GM12865 (cell line): ENCODE data around the gene INSIG1.

Experiments used
- DNase-seq: peaks from one replicate; pipeline ENCODE4 v3.0.0; 2010; ENCODE audit warnings: low read depth
- H3K4me3 ChIP-seq: 2 replicates; pipeline ENCODE4 v1.5.1; 2011; ENCODE audit warnings: mild to moderate bottlenecking, low read depth, low read length, control low read depth
- TF ChIP-seq, protein P1 (sequence below): IDR thresholded peaks from 2 replicates; pipeline ENCODE4 v1.5.1; 2011; ENCODE audit warnings: low read length, control low read depth, low read depth, inconsistent platforms; ENCODE audit not compliant: insufficient read depth; ENCODE audit errors: missing control alignments

The INSIG1 gene

DNA sequence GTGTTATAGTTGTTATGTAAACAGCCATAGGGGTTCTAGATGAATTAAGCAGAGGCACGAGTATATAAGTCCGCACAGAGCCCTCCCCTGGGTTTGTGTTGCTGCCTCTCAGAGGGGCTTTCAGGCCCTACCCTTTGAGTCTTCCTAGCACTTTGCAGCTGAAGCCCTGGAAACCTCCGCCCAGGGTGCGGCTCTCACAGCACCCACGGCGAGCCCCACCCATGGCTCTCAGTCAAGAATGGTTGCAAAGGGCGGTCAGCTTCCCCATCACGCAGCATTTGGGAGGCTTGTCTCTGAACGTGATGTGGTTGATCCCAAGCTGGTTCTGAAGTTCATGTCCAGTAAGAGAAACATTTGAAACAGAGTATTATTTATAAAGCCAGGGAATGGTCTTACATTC is 18.8 kb upstream of the INSIG1 start:
- DNase-seq, result no peak
- TF ChIP-seq, protein P1, sequence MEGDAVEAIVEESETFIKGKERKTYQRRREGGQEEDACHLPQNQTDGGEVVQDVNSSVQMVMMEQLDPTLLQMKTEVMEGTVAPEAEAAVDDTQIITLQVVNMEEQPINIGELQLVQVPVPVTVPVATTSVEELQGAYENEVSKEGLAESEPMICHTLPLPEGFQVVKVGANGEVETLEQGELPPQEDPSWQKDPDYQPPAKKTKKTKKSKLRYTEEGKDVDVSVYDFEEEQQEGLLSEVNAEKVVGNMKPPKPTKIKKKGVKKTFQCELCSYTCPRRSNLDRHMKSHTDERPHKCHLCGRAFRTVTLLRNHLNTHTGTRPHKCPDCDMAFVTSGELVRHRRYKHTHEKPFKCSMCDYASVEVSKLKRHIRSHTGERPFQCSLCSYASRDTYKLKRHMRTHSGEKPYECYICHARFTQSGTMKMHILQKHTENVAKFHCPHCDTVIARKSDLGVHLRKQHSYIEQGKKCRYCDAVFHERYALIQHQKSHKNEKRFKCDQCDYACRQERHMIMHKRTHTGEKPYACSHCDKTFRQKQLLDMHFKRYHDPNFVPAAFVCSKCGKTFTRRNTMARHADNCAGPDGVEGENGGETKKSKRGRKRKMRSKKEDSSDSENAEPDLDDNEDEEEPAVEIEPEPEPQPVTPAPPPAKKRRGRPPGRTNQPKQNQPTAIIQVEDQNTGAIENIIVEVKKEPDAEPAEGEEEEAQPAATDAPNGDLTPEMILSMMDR, result no peak
- no peak overlapping the region for H3K4me3 ChIP-seq

DNA sequence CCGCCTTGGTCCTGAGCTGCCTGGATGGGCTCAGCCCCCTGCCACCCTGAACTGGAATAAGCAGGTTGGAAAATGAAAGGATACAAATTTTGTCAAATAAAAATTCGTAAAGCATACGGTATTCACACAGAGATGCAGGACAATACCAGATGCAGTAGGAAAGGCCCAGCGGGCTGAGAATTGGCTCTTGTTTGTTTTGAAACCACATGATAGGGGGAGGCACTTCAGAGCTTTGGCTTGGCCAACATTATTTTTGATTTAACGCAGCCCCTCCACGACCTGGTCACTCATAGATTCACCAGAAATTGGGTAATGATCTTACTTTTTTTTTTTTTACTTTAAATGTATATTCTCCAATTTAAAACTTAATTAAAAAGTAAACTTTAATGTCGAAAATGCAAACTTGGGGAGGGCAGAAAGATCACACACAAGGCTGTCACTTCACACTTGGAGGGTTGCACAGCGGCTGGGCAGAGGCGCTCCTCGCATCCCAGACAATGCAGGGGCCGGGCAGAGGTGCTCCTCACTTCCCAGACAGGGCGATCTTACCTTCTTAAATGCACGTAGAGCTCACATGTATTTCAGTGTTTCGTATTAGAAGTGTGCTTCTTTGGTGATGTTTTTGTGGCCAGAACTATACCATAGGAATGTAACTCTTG is 17.8 kb upstream of the INSIG1 start:
- TF ChIP-seq, protein P1, result no peak
- no peak for DNase-seq
- no peak overlapping the region for H3K4me3 ChIP-seq

DNA sequence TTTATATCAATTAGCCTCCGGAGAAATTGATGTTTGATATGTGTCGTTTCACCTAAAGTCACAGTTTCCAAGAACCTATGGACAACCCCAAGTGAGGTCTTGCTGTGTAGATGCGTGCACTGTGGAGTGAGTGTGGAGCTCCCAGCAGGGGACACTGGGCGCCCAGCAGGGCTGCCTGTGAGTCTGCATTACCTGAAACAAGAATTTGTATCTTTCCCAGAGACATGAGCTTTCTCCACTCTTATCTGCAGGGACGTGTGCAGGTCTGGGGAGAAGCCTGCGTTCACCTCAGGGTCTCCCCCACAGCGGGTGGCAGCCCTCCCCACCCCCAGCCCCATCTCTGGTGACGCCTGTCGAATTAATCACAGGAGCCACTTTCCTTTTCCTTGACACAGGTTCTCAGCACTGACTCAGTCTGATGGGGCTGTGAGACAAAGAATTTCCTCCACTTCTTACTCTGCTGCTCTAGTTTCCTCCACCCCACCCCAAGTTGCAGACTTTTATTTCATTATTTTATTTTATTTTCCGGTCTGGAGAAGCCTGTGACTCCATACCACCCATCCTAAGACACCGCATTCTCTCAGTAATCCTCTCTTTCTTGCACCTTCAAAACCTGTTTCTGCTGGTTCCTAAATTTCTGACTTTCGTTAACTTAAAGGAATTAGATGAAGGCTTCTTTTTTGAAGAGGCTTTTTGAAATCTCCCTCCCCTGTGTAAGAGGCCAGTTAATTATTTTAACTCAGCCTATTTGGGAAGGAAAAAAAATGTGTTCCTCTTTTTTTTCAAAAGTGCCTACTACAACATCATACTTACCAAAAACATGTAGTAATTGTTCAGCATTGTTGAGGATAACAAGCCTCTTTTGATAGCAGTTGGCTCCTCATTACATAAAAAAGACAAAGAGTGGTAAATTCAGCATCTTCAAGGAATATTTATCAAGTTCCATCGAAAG is 17.0 kb upstream of the INSIG1 start:
- DNase-seq, result no peak

DNA sequence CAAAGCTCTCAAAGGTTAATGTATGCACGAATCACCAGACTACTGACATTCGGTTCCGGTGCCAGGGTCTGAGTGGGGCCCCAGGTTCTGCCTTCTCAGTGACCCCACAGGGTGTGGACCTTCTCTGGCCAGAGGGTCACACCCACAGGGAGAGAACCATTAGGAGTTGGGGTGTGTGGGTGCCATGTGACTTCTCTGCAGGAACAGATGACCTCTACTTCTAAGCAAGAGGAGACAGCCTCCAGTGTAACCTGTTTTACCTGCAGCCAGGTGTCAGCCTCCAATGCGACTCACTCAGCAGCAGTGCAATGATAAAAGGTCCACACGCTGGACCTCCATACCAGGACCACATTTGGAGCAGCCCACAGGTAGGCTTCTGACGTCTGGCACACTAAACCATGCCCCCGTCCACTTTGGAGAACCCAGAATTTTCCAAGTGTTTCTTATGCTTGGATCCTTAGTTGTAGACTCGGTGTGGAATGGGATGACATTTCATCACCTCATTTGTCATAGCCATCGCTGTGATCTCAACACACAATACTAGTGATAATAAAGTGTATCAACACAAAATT is 16.2 kb upstream of the INSIG1 start:
- TF ChIP-seq, protein P1, result no peak
- H3K4me3 ChIP-seq, result no peak overlapping the region
- no peak for DNase-seq

More for the DNA sequence above, 17.0 kb upstream of the INSIG1 start:
- H3K4me3 ChIP-seq, result no peak overlapping the region
- TF ChIP-seq, protein P1, result no peak

DNA sequence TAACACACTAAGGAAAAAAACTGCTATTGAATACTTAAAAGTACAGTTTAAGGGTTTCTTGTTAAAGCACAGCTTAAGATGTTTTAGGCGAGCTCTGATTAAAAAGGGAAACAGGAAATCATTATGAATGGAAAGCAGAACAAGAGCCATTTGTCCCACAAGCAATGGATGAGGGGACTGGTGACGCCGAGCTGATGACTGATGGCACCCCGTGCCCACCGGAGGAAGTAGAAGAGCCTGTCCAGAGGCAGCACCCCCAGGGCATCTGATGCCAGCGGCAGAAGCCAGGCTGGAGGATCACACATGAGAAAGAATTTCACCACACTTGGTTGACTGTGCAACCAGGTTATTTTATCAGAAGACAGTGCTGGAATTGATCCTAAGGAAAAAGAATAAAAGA is 15.0 kb upstream of the INSIG1 start:
- no peak overlapping the region for H3K4me3 ChIP-seq
- TF ChIP-seq, protein P1, result no peak
- no peak for DNase-seq

DNA sequence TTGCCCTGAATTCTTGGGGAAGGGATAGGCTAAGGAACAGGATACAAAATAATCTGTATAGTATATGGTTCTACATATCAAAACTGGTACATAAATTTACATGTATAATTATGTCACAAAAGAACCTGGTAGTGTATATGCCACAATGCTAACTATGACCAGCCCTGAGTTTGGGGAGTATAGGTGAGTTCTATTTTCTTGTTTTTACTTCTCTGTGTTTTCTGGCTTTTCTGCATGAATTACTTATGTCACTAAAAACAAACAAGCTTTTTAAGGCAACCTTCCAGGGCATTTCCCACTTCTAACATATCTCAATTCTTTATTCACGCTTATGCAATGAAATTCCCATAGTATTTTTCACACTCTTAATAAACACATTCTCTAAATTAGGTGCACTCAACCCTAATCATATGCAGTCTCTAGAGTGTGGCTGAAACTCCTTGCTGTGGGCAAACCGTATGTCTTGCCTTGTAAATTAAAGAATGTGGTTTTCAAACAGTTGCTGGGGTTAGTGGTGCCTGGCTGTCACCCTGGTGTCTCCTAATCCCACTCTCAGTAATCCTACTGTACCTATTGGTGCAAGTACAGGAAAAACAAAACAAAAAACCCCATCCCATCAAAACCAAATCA is 14.0 kb upstream of the INSIG1 start:
- peak; percentile 80 for DNase-seq
- TF ChIP-seq, protein P1, result no peak
- H3K4me3 ChIP-seq, result no peak overlapping the region
